NCI-H2196 (cell line): ENCODE results near the gene TRAF5.
"Not testable (repeated sequence)": the region's sequence is repeated elsewhere in the genome, so short reads cannot be mapped to it uniquely, and the experiment has no call there.

Experiments used
- DNase-seq: peaks from one replicate; lab custom pipeline; 2025; ENCODE audit not compliant: unreplicated experiment; lab: John Stamatoyannopoulos, UW

TRAF5 gene, protein sequence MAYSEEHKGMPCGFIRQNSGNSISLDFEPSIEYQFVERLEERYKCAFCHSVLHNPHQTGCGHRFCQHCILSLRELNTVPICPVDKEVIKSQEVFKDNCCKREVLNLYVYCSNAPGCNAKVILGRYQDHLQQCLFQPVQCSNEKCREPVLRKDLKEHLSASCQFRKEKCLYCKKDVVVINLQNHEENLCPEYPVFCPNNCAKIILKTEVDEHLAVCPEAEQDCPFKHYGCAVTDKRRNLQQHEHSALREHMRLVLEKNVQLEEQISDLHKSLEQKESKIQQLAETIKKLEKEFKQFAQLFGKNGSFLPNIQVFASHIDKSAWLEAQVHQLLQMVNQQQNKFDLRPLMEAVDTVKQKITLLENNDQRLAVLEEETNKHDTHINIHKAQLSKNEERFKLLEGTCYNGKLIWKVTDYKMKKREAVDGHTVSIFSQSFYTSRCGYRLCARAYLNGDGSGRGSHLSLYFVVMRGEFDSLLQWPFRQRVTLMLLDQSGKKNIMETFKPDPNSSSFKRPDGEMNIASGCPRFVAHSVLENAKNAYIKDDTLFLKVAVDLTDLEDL

DNA sequence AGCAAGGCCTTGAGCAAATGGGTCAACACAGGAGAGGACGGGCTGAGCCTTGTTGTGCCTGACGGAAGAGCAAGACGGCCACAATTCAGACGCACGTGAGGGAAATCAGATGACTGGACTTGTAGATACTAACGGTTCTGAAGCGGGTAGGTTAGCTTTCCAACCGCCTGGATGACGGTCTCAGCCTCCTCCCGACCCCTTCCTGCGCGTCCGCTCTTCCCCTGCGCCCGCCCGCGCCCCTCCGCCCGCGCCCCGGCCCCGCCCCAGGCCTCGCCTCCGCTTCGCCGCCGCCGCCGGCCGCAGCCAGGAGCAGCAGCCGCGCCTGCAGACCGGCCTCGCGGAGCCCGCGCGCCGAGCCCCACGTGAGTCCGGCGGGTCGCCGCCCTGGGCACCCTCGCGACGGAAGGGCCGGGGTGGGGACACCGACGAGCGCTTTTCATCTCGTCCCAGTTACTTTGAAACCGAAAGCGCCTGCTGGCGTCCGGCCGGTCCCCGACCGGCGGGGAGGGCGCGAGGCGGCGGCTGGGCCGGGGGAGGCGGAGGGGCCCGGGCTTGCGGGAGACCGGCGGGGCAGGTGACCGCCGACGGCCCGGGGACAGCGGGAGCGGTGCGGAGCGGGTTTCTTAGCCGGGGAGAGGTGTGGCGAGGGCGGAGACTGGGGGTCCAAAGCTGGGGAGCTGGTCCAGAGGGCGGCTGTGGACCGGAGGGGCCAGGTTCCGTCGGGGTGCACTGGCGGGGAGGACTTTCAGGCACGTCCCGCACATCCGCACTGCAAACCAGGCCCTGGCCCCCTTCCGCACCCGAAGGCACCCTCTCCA, at the start of gene TRAF5:
TRAF5 (plus strand) TSS at position 306 of the 818 bp plus-strand sequence. CDS start 26,407 bp downstream, outside the sequence.
- peak; percentile 51 for DNase-seq

DNA sequence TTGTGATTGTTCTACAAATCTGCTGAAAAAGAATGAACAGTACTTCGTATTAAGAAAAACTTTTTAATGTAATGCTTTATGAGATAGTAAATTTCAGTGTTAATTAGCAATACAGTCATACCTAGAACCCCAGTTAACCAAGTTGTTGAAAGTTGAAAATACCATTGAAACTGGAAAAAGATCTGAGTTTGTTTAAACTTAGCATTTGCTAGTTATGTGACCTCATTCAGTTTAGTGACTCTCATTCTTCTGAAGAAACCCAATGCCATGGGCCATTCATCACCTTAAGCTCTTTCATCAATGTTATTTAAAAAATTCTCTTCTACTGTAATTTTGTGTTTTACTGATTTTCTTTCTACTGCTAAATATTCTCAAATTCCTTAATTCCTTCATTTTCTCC, 47.3 kb upstream of the TRAF5 start:
- no peak for DNase-seq

DNA sequence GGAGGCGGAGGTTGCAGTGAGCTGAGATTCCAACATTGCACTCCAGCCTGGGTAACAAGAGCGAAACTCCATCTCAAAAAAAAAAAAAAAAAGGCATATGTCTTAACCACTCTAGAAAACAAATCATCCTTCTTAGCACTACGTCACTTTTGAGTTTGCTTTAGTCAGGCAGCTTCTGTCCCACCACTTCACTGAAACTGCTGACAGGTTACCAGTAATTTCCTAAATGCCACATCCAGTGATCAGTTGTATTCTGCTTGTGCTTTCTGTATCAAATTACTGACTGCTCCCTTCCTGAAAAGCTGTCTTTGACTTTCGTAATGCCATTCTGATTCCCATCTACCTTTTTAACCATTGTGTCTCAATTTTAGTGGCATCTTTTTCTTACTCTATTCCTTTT, 45.7 kb upstream of the TRAF5 start:
- no peak for DNase-seq

DNA sequence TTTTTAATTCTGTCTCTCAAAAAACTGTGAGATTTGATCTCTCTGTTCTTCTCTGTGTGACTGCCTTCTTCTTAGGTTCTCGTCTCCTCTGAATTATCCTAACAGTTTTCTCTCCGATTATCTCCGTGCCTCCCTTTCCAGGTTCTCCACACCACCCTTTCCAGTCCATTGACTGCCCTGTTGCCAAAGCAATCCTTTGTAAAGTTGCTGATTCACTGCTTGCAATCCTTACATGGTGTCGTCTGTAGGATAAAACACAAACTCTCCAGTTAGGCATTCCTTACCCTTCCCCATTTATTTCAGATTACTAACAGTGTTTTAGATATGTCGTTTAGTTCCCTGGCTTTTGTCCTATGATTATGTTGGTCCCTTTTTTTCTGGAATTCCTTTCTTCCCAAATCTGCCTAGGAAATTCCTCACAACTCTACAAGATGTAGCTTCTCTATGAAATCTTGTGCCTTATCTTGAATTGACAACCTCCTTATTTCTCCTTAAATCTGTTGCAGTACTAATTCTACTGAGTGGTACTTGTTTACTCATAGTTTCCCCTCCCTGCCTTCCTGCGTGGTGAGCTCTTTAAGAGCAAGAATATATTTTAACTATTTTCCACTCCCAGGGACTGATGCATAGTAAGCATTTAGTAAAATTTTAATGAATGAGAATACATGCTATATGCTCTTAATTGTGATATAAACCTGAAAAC, 45.2 kb upstream of the TRAF5 start:
- DNase-seq = no peak

DNA sequence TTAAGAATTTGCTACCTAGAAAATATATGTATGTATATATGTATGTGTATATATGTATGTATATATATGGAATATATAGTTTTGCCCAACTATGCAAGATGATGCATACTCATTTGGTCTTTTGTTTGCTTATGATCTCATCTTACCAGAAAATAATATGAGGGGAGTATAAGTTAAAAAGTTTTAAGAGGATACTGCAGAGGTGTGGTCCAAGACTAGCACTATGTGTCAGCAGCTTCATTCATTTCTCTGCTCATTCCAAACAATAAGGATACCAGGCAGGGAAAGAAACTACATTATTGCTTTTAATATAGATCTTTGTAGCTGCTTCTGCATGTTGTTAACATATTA, 44.6 kb upstream of the TRAF5 start:
- no peak for DNase-seq

DNA sequence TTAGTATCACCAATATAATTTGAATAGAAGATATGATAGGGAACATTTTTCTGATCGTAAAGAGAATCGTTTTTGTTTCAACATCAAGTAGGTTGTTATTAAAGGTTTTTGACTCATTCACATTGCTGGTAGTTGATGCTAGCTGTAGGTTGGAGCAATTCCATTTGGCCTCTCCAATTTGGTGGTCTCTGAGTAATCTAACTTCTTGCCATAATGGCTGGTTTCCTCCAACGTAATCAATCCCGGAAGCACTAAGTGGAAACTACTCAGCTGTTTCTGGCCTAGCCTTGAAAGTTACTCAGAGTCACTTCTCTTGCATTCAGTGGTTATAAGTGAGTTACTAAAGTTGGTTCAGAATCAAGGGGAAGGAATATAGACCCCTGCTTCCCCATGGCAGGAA, 41.4 kb upstream of the TRAF5 start:
- DNase-seq = no peak

DNA sequence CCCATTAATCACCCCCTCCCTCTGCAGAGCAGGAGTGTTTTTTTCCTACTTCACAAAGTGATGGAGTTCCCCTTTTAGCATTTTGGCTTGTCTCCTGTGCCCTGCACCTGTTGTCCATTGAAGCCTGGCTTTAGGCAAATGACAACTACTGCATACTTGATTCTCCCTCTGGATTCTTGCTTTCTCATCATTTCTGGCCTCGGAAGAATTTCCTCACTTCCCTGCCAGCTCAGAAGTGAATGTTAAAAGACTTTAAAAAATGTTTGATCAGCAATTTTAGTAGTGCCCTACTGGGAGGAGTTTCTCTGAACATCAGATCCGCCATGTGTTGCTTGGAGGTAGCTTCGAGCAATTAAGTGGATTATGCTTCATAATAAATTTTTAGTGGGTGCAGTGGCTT, 39.4 kb upstream of the TRAF5 start:
- DNase-seq = no peak

DNA sequence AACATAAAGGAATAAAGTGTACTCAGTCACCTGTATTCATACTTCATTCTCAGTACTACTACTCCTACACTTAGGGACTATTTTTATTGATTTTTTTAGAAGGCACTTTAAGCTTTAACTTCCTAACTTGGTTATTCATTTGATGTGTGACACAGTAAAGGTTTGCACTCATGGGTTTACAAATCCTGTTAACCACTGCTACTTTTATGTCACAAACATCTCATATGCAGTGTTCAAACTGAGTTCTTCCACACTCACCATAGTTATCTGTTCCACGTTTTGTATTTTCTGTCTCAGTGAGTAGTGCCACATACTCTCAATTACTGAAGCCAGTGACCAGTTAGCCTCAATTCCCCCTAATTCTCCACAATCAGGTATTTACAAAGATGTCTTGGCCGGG, 34.2 kb upstream of the TRAF5 start:
- DNase-seq = no peak

DNA sequence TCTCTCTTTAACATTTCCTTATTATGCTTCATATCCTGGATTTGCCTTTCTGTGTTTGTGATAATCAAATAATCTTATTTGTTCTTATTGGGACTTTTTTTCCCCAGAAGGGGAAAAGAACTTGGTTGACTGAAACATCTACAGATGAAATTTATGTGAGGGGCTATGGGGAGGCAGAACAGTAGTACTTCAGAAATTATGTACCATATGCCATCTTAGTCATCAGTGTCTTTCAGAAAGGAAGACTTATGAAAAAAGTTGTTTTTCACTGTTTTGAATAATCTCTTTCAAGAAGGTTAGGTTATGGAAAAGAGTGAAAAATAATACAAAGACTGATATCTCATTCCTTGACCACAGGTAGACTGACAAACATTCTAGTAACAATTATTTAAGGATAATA, 30.2 kb upstream of the TRAF5 start:
- DNase-seq = no peak

DNA sequence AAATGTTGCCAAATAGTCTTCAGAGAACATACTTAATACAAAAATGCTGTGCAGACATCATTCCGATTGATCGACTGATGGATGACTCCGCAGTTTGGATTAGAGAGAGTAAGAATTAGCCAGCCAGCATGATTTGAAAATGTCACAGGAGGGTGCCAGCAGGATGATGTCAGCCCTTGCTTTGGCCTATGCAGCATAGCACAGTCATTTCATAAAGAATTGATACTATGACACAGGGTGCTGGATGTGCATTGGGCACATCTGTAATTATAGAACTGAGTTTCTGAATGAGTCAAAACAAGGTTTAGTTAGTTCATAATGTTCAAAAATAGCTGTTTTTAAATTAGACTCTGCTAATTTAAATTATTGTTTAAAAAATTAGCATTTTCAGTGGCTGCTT, 21.6 kb upstream of the TRAF5 start:
- no peak for DNase-seq

DNA sequence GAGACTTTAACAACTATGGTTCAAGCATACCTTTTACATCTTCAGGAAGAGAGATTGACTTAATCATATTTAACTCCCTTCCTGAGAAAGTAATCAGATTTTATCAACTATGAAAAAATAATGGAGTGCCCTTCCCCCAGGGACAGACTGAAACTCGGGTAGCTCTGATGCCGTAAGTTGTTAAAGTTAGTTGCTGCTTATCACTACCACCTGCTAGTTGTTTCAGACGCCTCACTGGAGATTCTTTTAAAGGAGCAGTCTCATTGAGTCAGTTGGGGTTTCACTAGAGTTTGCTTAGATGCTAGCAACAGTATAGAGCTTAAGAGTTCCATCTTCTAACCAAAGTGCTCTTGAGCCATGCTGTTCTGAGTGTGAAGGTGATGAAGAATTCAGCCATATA, 17.0 kb upstream of the TRAF5 start:
- DNase-seq = no peak

DNA sequence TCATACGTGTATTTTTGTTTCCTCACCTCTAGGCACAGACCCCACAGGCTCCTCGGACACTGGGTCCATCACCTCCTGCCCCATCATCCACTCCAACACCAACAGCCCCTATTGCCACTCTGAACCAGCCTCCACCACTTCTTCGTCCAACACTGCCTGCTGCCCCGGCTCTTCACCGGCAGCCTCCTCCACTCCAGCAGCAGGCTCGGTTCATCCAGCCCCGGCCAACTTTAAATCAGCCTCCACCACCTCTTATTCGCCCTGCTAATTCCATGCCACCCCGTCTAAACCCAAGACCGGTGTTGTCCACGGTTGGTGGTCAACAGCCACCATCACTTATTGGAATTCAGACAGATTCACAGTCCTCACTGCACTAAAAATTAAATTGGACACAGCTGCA, 13.2 kb upstream of the TRAF5 start:
- DNase-seq = no peak

DNA sequence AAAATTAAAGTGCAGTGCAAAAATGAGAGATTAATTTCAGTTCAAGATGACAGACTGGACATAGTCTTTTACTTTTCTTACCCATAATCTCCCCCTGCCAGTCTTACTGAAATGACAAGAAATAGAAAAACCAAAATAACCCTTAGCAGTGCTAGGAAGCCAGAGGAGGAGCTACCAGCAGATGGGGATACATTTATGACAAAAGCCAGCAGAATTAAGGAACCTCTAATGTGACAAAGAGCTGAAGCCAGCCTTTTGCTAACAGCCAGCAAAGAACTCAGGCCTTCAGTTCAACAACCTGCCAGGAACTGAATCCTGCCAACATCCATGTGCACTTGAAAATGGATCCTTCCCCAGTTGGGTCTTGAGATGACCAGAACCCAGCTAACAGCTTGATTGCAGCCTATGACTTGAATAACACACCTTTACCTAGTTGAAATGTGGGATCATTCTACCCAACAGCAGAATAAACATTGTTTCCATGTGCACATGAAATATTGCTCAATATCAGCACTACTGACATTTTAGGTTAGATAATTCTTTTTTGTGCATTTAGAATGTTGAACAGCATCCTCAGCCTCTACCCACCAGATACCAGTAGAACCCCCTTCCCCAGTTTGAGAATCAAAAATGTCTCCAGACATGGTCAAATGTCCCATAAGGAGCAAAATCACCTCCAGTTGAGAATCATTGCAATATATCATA, 7.9 kb upstream of the TRAF5 start:
- no peak for DNase-seq

DNA sequence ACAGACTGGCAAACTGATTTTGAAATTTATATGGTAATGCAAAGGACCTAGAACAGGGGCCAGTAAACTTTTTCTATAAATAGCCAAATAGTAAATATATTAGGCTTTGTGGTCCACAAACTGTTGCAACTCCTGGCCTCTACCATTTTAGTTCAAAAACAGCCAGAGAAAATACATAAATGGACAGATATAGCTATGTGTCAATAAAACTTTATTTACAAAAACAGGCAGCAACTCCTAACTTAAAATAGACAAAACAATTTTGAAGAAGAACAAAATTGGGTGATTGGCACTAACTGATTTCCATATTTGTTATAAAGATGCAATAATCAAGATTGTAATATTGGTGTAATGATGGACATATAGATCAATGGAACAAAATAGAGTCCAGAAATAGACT, 6.7 kb upstream of the TRAF5 start:
- no peak for DNase-seq

DNA sequence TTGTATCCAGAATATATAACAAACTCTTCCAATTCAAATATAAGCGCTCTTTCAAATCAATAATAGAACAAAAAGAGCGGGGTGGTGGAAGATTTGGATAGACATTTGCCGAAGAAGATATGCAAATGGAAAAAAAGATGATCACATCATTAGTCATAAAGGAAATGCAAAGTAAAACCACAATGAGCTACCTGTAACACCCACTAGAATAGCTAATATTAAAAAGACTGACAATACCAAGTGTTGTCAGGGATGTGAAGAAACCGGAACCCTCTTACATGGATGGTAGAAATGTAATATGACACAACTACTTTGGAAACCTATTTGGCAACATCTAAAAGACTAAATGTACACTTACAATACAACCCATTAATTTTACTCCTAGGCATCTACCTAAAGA, 5.7 kb upstream of the TRAF5 start:
- no peak for DNase-seq

DNA sequence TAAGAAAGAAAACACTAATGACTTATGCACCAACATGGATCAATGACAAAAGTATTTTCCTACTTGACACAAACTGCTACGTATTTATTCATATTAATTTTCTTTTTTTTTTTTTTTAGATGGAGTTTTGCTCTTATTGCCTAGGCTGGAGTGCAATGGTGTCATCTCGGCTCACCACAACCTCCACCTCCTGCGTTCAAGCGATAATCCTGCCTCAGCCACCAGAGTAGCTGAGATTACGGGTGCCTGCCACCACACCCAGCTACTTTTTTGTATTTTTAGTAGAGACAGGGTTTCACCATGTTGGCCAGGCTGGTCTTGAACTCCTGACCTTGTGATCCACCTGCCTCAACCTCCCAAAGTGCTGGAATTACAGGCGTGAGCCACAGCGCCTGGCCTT, 5.0 kb upstream of the TRAF5 start:
- not testable (repeated sequence) for DNase-seq

DNA sequence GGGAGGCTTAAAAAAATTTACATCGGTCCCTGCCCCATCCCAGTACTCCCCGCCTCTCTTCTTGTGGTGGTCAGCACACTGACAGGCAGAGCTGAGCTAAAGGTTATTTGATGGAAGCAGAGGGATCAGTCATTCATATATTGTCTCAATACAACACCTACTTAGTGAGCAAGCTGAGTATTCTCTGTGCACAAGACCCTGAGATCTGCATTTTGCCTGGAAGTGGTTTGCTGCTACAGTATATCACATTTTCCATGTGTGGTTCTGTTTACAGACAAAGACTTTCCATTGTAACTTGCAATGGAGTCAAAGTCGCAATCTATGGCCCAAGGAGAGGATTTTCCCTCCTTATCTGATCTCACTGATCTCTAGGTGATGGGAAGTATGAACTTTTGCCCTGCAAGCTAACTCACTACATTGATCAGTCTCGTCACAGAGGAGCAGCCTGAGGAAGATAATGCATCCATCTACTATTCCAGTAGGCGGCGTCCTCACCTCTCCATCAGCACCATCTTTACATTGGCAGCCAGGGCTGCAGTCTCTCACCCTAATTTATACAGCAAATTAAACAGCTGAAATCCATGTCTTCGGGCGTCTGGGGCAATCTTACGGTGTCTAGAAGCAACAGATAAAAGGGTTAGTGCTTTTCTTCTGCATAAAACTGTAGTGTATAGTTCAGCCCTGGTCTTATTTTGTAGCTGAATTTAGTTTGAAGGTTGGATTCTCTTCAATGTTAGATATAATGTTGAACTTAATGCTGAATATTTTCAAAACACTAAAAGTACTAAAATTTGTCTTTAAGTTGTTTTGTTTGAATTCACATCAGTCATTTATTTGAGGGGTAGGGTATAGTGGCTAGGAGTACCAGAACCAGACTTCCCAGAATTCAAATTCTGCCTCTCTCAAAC, 3.2 kb upstream of the TRAF5 start:
- peak; percentile 72 for DNase-seq

DNA sequence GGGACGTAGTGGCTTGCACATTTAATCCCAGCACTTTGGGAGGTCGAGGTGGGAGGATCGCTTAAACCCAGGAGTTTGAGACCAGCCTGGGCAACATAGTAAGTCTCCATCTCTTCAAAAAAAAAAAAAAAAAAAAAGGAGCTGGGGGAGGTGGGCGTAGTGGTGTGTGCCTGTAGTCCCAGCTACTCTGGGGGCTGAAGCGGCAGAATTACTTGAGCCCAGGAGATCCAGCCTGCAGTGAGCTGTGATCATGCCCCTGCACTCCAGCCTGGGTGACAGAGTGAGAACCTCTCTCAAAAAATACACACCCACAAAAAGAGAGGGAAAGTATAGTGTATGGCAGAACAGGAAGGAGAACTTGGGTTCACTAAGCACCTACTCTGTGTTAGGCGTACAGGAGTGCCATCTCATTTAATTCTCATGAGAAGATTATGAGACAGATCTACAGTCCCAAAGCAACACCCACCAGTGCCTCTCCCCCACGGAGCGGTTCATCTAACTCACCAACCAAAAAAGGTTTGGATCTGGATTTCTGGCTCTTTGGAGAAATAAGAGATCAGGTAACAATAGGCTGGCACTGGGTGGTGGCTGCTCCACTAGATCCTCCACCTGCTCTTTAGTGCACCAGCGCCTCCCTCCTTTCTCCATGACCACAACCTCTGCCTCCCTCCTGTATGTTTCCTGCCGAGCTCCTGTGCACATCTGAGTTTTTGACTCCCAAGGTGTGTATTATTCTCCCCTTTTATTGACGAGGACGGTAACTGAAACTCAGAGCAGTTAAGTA, 1.4 kb upstream of the TRAF5 start:
- DNase-seq = peak; percentile 42

DNA sequence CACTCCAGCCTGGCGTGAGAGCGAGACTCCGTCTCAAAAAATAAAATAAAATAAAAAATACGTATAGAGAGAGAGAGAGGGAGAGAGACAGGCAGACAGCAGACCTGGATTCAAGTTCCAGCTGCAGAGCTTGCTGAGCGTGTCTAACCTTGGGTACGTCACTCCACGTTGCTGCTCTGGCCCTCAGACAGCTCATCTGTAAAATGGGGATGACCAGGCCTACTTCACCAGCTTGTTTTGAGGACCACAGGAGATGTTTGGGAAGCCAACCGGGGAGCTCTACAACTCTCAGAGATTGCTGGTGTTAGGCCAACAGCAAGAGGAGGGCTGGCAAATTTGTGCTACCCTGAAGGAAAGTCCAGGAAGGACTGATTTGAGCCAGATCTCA, 499 bp upstream of the TRAF5 start:
- DNase-seq = no peak
